Trophoblast cell (in vitro differentiated cells and primary cell): Measurements from ENCODE around the gene HELQ.
A peak's percentile ranks its signal among the peaks of the same experiment; 100 is the strongest.
"Not testable (repeated sequence)": the region's sequence is repeated elsewhere in the genome, so short reads cannot be mapped to it uniquely, and the experiment has no call there.

Experiments
- DNase-seq, 2 donors: peaks; one replicate each; pipeline ENCODE4 v3.0.0-alpha.2; 2016
- H2AFZ ChIP-seq: 2 replicates; pipeline ENCODE4 v1.6.1; 2013; ENCODE audit warnings: low read length, moderate library complexity, mild to moderate bottlenecking; ENCODE audit not compliant: insufficient read depth, poor library complexity
- H2AK5ac ChIP-seq: 2 replicates; pipeline ENCODE4 v1.6.1; 2013; ENCODE audit warnings: mild to moderate bottlenecking, low read length
- H2BK120ac ChIP-seq: 2 replicates; pipeline ENCODE4 v1.6.1; 2013; ENCODE audit warnings: low read length, mild to moderate bottlenecking, moderate library complexity; ENCODE audit not compliant: insufficient read depth, poor library complexity
- H2BK12ac ChIP-seq: 2 replicates; pipeline ENCODE4 v1.6.1; 2013; ENCODE audit warnings: mild to moderate bottlenecking, low read length, moderate library complexity
- H2BK5ac ChIP-seq: 2 replicates; pipeline ENCODE4 v1.6.1; 2013; ENCODE audit warnings: low read length, low read depth, moderate library complexity, mild to moderate bottlenecking; ENCODE audit not compliant: poor library complexity
- H3K14ac ChIP-seq: 2 replicates; pipeline ENCODE4 v1.6.1; 2013; ENCODE audit warnings: mild to moderate bottlenecking, low read length
- H3K18ac ChIP-seq: 2 replicates; pipeline ENCODE4 v1.6.1; 2013; ENCODE audit warnings: mild to moderate bottlenecking, low read length
- H3K23ac ChIP-seq: 2 replicates; pipeline ENCODE4 v1.6.1; 2013; ENCODE audit warnings: low read length
- H3K27ac ChIP-seq: 2 replicates; pipeline ENCODE4 v1.5.1; 2013; ENCODE audit warnings: low read depth, mild to moderate bottlenecking, inconsistent platforms, low read length, moderate library complexity
- H3K27me3 ChIP-seq: 2 replicates; pipeline ENCODE4 v1.6.1; 2013; ENCODE audit warnings: inconsistent platforms, mild to moderate bottlenecking, low read length, moderate library complexity; ENCODE audit not compliant: insufficient read depth
- H3K36me3 ChIP-seq, 2 experiments: 1 replicate in 1 of 2; 2 replicates in 1 of 2; pipeline ENCODE4 v1.6.1; 2013; ENCODE audit warnings: low read length in 2 of 2, mild to moderate bottlenecking in 2 of 2, moderate library complexity in 1 of 2; ENCODE audit not compliant: insufficient read depth in 2 of 2, control insufficient read depth in 1 of 2
- H3K4ac ChIP-seq: 2 replicates; pipeline ENCODE4 v1.6.1; 2013; ENCODE audit warnings: low read depth, mild to moderate bottlenecking, low read length, moderate library complexity
- H3K4me1 ChIP-seq, 2 experiments: 1 replicate in 1 of 2; 2 replicates in 1 of 2; pipeline ENCODE4 v1.6.1; 2013; ENCODE audit warnings: low read length in 2 of 2, mild to moderate bottlenecking in 2 of 2, moderate library complexity in 1 of 2; ENCODE audit not compliant: insufficient read depth in 2 of 2, control insufficient read depth in 1 of 2
- H3K4me2 ChIP-seq: 2 replicates; pipeline ENCODE4 v1.6.1; 2013; ENCODE audit warnings: inconsistent platforms, mild to moderate bottlenecking, low read length, moderate library complexity
- H3K4me3 ChIP-seq: 2 replicates; pipeline ENCODE4 v1.5.1; 2013; ENCODE audit warnings: mild to moderate bottlenecking, low read depth, low read length, inconsistent platforms
- H3K79me1 ChIP-seq: one replicate; pipeline ENCODE4 v1.6.1; 2013; ENCODE audit warnings: low read length
- H3K79me2 ChIP-seq: 2 replicates; pipeline ENCODE4 v1.6.1; 2013; ENCODE audit warnings: low read length, mild to moderate bottlenecking; ENCODE audit not compliant: control insufficient read depth, insufficient read depth, poor library complexity
- H3K9ac ChIP-seq: 2 replicates; pipeline ENCODE4 v1.6.1; 2013; ENCODE audit warnings: mild to moderate bottlenecking, low read length
- H3K9me3 ChIP-seq: 2 replicates; pipeline ENCODE4 v1.6.1; 2013; ENCODE audit warnings: low read depth, mild to moderate bottlenecking, control low read depth, inconsistent platforms, low read length; ENCODE audit not compliant: insufficient read depth
- H4K12ac ChIP-seq: 2 replicates; pipeline ENCODE4 v1.6.1; 2013; ENCODE audit warnings: low read depth, mild to moderate bottlenecking, low read length, moderate library complexity
- H4K8ac ChIP-seq: 2 replicates; pipeline ENCODE4 v1.6.1; 2013; ENCODE audit warnings: low read depth, mild to moderate bottlenecking, low read length, moderate library complexity
- H4K91ac ChIP-seq: one replicate; pipeline ENCODE4 v1.6.1; 2013; ENCODE audit warnings: low read depth, mild to moderate bottlenecking, low read length, moderate library complexity
- WGBS: extraction: QIAGEN DNeasy Blood & Tissue Kit; methylation state at CpG from one replicate; pipeline ENCODE4 v1.1.7; 2013; ENCODE audit warnings: missing lambda C conversion rate; ENCODE audit not compliant: insufficient read length, insufficient coverage; ENCODE audit errors: extremely low coverage; 5-methylcytosine and 5-hydroxymethylcytosine counted together

HELQ gene

GRCh38 chr4:83413676-83414075, 41.9 kb downstream of the HELQ start:
- Histone ChIP-seq H3K9ac (no peak overlapping the region), H3K18ac (no peak overlapping the region), H3K27me3 (no peaks in the 10 kb centered on the region), H4K12ac (no peak overlapping the region), H3K79me2 (no peaks in the 10 kb centered on the region), H3K4me3 (no peak overlapping the region), H3K9me3 (no peaks in the 10 kb centered on the region), H3K14ac (no peak overlapping the region), H3K23ac (no peak overlapping the region), H2BK120ac (no peak overlapping the region), H3K36me3 (peaks cover 3 to 7% of the 10 kb centered on the region in 2 experiments), H3K4me2 (no peak overlapping the region), H3K27ac (no peak overlapping the region), H2AK5ac (no peak overlapping the region), H2BK5ac (no peak overlapping the region), H4K91ac (no peak overlapping the region), H2BK12ac (no peak overlapping the region), H3K4ac (no peak overlapping the region), H2AFZ (no peak overlapping the region), H3K79me1 (no peaks in the 10 kb centered on the region), H3K4me1 (peaks cover 9 to 12% of the 10 kb centered on the region in 2 experiments), H4K8ac (no peak overlapping the region)
- no CpG with 5 or more reads among the region's 2 CpGs for WGBS
- peak in 1 of 2 donors; percentile 6 for DNase-seq

GRCh38 chr4:83408908-83409307, 46.7 kb downstream of the HELQ start:
- Histone ChIP-seq H3K14ac (no peak overlapping the region), H3K9ac (no peak overlapping the region), H3K4me1 (peaks cover 5% of the 10 kb centered on the region in 2 experiments), H3K4me2 (no peak overlapping the region), H2BK12ac (no peak overlapping the region), H4K12ac (no peak overlapping the region), H3K27ac (no peak overlapping the region), H3K4me3 (no peak overlapping the region), H3K36me3 (peaks cover 0 to 4% of the 10 kb centered on the region in 2 experiments), H2BK5ac (no peak overlapping the region), H4K8ac (no peak overlapping the region), H3K79me2 (no peaks in the 10 kb centered on the region), H2AK5ac (no peak overlapping the region), H3K79me1 (no peaks in the 10 kb centered on the region), H4K91ac (no peak overlapping the region), H3K23ac (no peak overlapping the region), H3K27me3 (no peaks in the 10 kb centered on the region), H3K9me3 (no peaks in the 10 kb centered on the region), H2AFZ (no peak overlapping the region), H3K4ac (no peak overlapping the region), H3K18ac (no peak overlapping the region), H2BK120ac (no peak overlapping the region)
- DNase-seq = no peak
- WGBS = no CpG with 5 or more reads among the region's 1 CpG

- no peak overlapping the region for H3K14ac ChIP-seq
- no peak overlapping the region for H2BK5ac ChIP-seq
- no peaks in the 10 kb centered on the region for H3K79me2 ChIP-seq
- no peak overlapping the region for H3K27ac ChIP-seq
- no peak overlapping the region for H2AK5ac ChIP-seq
- H3K4me2 ChIP-seq = no peak overlapping the region
- H3K4me3 ChIP-seq = no peak overlapping the region
- H2BK120ac ChIP-seq = no peak overlapping the region
- H3K36me3 ChIP-seq = peaks cover 0 to 4% of the 10 kb centered on the region in 2 experiments
- no peaks in the 10 kb centered on the region for H3K9me3 ChIP-seq
- no peaks in the 10 kb centered on the region for H3K27me3 ChIP-seq
- no peak overlapping the region for H4K91ac ChIP-seq
- H3K79me1 ChIP-seq = no peaks in the 10 kb centered on the region
- no peak overlapping the region for H3K23ac ChIP-seq
- no peaks in the 10 kb centered on the region for H3K4me1 ChIP-seq
- H3K18ac ChIP-seq = no peak overlapping the region
- no CpG with 5 or more reads among the region's 5 CpGs for WGBS
- H2BK12ac ChIP-seq = no peak overlapping the region
- DNase-seq = no peak
- no peak overlapping the region for H2AFZ ChIP-seq
- H4K8ac ChIP-seq = no peak overlapping the region
- H3K9ac ChIP-seq = no peak overlapping the region
- no peak overlapping the region for H3K4ac ChIP-seq
- H4K12ac ChIP-seq = no peak overlapping the region
Observed at GRCh38 chr4:83405844-83406816, 49.5 kb downstream of the HELQ start.

GRCh38 chr4:83398158-83398557, 57.5 kb downstream of the HELQ start:
- not testable (repeated sequence) for H3K4me2 ChIP-seq

More at GRCh38 chr4:83398158-83398557, 57.5 kb downstream of the HELQ start:
- H3K36me3 ChIP-seq, H4K8ac ChIP-seq, H2BK120ac ChIP-seq, H3K27ac ChIP-seq, DNase-seq, H3K79me1 ChIP-seq, H2AFZ ChIP-seq, H2BK5ac ChIP-seq, H3K79me2 ChIP-seq, H2BK12ac ChIP-seq, H4K12ac ChIP-seq, H2AK5ac ChIP-seq, H3K27me3 ChIP-seq, H3K4me3 ChIP-seq, H4K91ac ChIP-seq, H3K4me1 ChIP-seq, H3K4ac ChIP-seq, H3K9ac ChIP-seq, H3K18ac ChIP-seq, H3K9me3 ChIP-seq, H3K14ac ChIP-seq, H3K23ac ChIP-seq: not testable (repeated sequence)
- no CpG with 5 or more reads among the region's 10 CpGs for WGBS
